ENCODE results near the gene MGAM2.

- TF ChIP-seq KDM1A (IDR thresholded peaks at IDR 0.05; ENCODE audit: low read depth) (no peak), CTCF (IDR thresholded peaks at IDR 0.05) (no peak), POLR2AphosphoS2 (conservative IDR thresholded peaks at IDR 0.05; ENCODE audit: low read length) (no peak), EP300 (IDR thresholded peaks at IDR 0.05) (no peak), POLR2A (IDR thresholded peaks at IDR 0.05; ENCODE audit: low read length) (no peak), RCOR1 (IDR thresholded peaks at IDR 0.05; ENCODE audit: low read depth, low read length) (no peak), BCL3 (IDR thresholded peaks at IDR 0.05) (no peak), PHF8 (IDR thresholded peaks at IDR 0.05; ENCODE audit: borderline replicate concordance, low read depth) (no peak)
- TF ChIP-seq, protein P1, sequence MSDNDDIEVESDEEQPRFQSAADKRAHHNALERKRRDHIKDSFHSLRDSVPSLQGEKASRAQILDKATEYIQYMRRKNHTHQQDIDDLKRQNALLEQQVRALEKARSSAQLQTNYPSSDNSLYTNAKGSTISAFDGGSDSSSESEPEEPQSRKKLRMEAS (IDR thresholded peaks at IDR 0.05) = no peak
- TF ChIP-seq, protein P2, sequence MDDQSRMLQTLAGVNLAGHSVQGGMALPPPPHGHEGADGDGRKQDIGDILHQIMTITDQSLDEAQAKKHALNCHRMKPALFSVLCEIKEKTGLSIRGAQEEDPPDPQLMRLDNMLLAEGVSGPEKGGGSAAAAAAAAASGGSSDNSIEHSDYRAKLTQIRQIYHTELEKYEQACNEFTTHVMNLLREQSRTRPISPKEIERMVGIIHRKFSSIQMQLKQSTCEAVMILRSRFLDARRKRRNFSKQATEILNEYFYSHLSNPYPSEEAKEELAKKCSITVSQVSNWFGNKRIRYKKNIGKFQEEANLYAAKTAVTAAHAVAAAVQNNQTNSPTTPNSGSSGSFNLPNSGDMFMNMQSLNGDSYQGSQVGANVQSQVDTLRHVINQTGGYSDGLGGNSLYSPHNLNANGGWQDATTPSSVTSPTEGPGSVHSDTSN (IDR thresholded peaks at IDR 0.05) = no peak
Measured at GRCh38 chr7:142100634-142101033, 10.9 kb upstream of the MGAM2 start.

Measured in A549 (cell line).